PFSK-1 (cell line): ENCODE results near the gene COX17.

ENCODE experiments used
- POLR2AphosphoS5 ChIP-seq: IDR thresholded peaks from 2 replicates; pipeline ENCODE4 v1.6.1; 2012; ENCODE audit warnings: low read depth, mild to moderate bottlenecking, control low read depth, low read length, moderate library complexity
- TAF1 ChIP-seq: IDR thresholded peaks from 2 replicates; pipeline ENCODE4 v1.6.1; 2012; ENCODE audit warnings: low read length, control low read depth, borderline replicate concordance; ENCODE audit not compliant: insufficient read depth

GRCh38 chr3:119677641-119677934 lies 382 bp upstream of the COX17 start:
- TF ChIP-seq TAF1 (no peak), POLR2AphosphoS5 (no peak)
